Fibroblast of mammary gland (primary cell): Measurements from ENCODE around the gene MAVS.
"Not testable (repeated sequence)": the region's sequence is repeated elsewhere in the genome, so short reads cannot be mapped to it uniquely, and the experiment has no call there.

Source experiments
- DNase-seq: peaks from one replicate; pipeline ENCODE4 v3.0.0-alpha.2; 2010; ENCODE audit warnings: low read depth
- H3K4me3 ChIP-seq: 2 replicates; pipeline ENCODE4 v1.5.1; 2011; ENCODE audit warnings: low read depth, mild to moderate bottlenecking, low read length, moderate library complexity; ENCODE audit not compliant: control insufficient read depth
- TF ChIP-seq, protein P1 (sequence below): conservative IDR thresholded peaks from 2 replicates; pipeline ENCODE4 v1.5.1; 2011; ENCODE audit warnings: low read depth, low read length, inconsistent platforms; ENCODE audit not compliant: control insufficient read depth, insufficient read depth

The MAVS gene

DNA sequence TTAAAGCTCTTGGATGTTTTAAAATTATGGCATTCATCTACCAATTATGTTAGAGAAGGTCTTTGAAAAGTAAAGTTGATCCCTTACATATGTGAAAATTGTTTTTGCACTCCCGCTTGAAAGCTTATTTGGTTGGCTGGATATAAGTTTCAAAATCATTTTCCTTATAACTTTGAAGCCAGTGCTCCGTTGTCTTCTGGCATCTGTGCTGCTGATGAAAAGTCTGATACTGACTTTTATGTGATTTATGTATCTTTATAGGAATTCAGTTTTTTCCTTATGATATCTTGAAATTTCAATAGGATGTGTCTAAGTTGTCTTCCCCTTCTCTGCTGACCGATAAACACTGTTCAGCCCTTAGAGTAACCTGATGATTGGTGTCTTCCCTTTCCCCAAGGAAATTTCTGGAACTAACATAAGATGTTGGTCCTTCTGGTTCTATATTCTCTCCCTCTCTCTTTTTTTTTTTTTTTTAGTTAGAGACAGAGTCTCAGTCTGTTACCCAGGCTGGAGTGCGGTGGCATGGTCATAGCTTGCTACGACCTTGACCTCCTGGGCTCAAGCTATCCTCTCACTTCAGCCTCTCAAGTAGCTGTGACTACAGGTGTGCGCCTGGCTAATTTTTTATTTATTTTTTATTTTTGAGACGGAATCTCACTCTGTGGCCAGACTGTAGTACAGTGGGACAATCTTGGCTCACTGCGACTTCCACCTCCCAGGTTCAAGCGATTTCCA is 55.2 kb downstream of the MAVS start:
- TF ChIP-seq, protein P1, sequence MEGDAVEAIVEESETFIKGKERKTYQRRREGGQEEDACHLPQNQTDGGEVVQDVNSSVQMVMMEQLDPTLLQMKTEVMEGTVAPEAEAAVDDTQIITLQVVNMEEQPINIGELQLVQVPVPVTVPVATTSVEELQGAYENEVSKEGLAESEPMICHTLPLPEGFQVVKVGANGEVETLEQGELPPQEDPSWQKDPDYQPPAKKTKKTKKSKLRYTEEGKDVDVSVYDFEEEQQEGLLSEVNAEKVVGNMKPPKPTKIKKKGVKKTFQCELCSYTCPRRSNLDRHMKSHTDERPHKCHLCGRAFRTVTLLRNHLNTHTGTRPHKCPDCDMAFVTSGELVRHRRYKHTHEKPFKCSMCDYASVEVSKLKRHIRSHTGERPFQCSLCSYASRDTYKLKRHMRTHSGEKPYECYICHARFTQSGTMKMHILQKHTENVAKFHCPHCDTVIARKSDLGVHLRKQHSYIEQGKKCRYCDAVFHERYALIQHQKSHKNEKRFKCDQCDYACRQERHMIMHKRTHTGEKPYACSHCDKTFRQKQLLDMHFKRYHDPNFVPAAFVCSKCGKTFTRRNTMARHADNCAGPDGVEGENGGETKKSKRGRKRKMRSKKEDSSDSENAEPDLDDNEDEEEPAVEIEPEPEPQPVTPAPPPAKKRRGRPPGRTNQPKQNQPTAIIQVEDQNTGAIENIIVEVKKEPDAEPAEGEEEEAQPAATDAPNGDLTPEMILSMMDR, result no peak
- H3K4me3 ChIP-seq, result no peak overlapping the region
- no peak for DNase-seq

DNA sequence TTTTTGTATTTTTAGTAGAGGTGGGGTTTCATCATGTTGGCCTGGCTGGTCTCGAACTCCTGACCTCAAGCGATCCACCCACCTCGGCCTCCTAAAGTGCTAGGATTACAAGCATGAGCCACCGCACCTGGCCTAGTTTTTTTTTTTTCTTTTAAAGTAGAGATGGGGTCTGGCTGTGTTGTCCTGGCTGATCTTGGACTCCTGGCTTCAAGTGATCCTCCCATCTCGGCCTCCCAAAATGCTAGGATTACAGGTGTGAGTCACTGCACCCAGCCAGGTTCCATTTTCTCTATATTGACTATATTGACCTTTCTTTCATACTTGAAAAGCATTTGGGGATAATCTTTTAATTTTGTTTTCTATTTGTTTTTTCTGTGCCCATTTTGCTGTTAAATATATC is 55.8 kb downstream of the MAVS start:
- TF ChIP-seq, protein P1, result no peak
- no peak for DNase-seq
- no peak overlapping the region for H3K4me3 ChIP-seq

DNA sequence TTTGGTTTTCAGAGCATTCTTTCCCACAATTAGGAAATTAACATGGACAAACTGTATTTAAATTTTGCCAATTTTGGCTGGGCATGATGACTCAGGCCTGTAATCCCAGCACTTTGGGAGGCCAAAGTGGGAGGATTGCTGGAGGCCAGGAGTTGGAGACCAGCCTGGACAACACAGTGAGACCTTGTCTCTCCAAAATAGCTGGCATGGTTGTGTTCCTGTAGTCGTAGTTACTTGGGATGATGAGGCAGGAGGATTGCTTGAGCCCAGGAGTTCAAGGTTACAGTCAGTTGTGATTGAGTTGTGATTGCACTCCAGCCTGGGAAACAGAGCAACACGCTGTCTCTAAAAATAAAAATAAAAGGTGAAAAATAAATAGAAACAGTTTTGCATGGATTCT is 57.6 kb downstream of the MAVS start:
- no peak overlapping the region for H3K4me3 ChIP-seq
- no peak for DNase-seq

DNA sequence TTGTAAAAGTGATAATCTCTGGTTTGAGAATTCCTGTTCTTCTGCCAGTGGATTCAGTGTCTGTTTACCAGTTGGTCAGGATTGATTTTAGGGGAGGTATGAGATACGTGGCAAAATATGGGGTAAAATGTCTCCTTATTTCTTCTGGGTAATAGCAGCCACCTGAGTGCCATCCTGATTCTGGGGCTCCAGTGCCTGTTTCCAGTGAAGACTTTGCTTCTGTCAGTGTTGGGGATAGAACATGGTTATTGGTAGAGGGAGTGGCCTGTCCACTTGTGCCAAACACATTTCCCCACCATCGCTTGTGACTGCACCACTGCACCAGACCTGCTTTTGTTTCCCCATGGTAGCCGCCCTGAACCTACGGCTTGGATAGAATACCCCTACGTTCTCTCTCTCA is 58.2 kb downstream of the MAVS start:
- TF ChIP-seq, protein P1, result no peak
- DNase-seq, result no peak
- H3K4me3 ChIP-seq, result no peak overlapping the region

More for the DNA sequence above, 57.6 kb downstream of the MAVS start:
- TF ChIP-seq, protein P1, result no peak

DNA sequence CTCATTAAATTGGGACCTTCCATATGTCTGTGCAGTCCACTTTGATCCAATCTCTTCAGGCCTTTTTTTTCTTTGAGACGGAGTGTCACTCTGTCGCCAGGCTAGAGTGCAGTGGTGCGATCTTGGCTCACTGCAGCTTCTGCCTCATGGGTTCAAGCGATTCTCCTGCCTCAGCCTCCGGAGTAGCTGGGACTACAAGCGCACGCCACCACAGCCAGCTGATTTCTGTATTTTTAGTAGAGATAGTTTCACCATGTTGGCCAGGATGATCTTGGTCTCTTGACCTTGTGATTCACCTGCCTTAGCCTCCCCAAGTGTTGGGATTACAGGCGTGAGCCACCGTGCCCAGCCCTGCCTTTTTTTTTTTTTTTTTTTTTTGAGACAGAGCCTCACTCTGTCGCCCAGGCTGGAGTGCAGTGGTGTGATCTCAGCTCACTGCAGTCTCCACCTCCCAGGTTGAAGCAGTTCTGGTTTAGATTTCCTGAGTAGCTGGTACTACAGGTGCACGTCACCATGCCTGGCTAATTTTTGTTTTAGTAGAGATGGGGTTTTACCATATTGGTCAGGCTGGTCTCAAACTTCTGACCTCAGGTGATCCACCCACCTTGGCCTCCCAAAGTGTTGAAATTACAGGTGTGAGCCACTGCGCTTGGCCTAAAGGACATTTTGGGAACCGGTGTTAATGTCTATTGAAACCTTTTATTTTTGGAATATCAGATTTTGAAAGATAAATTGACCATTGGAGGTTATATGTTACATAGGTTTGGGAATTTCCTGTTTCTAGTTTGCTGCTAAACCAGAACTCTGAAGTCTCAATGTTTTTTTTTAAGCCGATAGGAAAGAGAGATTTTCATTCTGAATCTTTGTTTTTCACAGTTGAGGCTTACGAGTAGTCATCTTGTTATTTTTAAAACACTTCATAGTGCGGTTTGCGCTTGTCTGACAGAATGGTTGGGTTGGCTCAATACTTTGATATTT is 60.4 kb downstream of the MAVS start:
- DNase-seq, H3K4me3 ChIP-seq: not testable (repeated sequence)

DNA sequence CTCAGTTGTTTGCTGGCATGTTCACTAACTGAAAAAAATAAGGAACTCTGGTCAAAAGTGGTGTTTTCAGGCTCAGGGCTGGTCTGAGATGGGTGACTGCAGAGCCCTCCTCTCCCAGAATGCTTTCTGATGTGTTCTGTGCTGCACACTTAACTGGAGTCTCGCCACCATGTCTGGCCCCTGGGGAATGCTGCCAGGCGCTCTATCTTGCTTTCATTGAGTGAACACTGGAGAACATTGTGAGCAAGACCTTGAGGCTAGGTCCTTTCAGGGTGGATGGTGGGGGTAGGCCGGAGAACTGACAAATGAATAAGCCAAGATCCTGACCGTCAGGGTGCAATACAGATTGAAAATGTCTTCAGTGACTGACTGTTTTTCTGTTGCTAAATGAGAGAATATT is 62.0 kb downstream of the MAVS start:
- H3K4me3 ChIP-seq, result no peak overlapping the region
- no peak for DNase-seq
- TF ChIP-seq, protein P1, result no peak

DNA sequence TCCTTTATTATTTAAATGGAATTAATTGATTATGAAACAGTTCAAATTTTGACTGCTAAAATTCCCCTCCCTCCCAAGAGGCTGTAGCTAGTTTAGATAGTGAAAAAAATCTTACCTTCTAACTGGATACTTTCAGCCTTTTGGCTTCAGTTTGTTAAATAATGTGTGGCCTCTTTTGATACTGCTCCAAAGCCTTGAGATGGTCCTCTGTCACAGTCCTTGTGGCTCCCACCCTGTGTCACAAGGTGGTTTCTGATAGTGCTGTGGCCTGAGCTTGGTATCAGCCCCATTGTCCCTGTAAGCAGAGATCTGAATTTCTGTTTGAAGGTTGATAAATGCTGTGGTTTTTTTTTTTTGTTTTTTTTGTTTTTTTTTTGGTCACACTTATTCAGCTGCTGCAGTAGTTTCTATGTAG is 63.3 kb downstream of the MAVS start:
- DNase-seq, result no peak
- TF ChIP-seq, protein P1, result no peak
- H3K4me3 ChIP-seq, result no peak overlapping the region
